ENCODE data around the gene CYP27A1.

DNA sequence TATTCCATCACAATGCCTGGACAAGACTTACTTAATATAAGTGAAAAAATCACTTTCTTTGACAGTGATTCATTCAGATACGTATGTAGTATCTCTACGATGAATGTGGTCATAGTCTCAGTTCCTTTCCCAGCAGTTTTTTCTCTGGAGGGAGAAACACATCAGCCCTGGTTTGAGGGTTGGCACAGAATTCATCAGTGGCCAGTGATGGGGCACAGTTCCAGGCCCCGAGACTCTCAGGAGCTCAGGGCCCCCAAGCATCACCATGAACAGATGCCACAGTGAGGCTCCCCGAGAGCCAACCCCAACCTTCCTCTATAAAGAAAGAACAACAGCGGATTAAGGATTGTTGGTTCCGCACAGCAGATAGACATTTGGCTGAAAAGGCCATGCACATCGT, 37.1 kb downstream of the CYP27A1 start:
- no peak for TF ChIP-seq TAF1 (conservative IDR thresholded peaks at IDR 0.05)
- no peak for TF ChIP-seq YY1 (IDR thresholded peaks at IDR 0.05)
- TF ChIP-seq, protein P1, sequence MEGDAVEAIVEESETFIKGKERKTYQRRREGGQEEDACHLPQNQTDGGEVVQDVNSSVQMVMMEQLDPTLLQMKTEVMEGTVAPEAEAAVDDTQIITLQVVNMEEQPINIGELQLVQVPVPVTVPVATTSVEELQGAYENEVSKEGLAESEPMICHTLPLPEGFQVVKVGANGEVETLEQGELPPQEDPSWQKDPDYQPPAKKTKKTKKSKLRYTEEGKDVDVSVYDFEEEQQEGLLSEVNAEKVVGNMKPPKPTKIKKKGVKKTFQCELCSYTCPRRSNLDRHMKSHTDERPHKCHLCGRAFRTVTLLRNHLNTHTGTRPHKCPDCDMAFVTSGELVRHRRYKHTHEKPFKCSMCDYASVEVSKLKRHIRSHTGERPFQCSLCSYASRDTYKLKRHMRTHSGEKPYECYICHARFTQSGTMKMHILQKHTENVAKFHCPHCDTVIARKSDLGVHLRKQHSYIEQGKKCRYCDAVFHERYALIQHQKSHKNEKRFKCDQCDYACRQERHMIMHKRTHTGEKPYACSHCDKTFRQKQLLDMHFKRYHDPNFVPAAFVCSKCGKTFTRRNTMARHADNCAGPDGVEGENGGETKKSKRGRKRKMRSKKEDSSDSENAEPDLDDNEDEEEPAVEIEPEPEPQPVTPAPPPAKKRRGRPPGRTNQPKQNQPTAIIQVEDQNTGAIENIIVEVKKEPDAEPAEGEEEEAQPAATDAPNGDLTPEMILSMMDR (IDR thresholded peaks at IDR 0.05; ENCODE audit: low read depth, low read length, missing input control): no peak
